Spleen (tissue), 7 donors: ENCODE results near the gene EIPR1.

ENCODE experiments used
- POLR2A ChIP-seq, 3 donors: fragments of 450-650 bp; IDR thresholded peaks; one replicate each; pipeline ENCODE4 v1.5.1; 2017; ENCODE audit warnings: antibody characterized with exemption in 3 of 3, mild to moderate bottlenecking in 1 of 3
- POLR2AphosphoS5 ChIP-seq, 3 donors: sonication (generic); formaldehyde crosslinking; IDR thresholded peaks; one replicate each; pipeline ENCODE4 v1.5.1; 2017; ENCODE audit warnings: antibody characterized with exemption in 3 of 3
- TF ChIP-seq, protein P1 (sequence below), 11 experiments: fragments of 200-600 bp in 7 of 11; fragments of 450-650 bp in 4 of 11; sonication (generic) in 4 of 11; IDR thresholded peaks in 8 of 11; conservative IDR thresholded peaks in 3 of 11; 1 replicate in 7 of 11; 2 replicates in 4 of 11; pipeline versions ENCODE4 v1.4.0 to v1.8.0; 2016 to 2021; ENCODE audit warnings: antibody characterized with exemption in 11 of 11, inconsistent platforms in 4 of 11, mild to moderate bottlenecking in 1 of 11
- donor health status: DM: no; HTN: no; CAD: no; lungs with moderate emphysema.
- donor health status: DM: no; HTN: no; CAD: no.
- donor health status: DM: no; HTN: no; CAD: no.

DNA sequence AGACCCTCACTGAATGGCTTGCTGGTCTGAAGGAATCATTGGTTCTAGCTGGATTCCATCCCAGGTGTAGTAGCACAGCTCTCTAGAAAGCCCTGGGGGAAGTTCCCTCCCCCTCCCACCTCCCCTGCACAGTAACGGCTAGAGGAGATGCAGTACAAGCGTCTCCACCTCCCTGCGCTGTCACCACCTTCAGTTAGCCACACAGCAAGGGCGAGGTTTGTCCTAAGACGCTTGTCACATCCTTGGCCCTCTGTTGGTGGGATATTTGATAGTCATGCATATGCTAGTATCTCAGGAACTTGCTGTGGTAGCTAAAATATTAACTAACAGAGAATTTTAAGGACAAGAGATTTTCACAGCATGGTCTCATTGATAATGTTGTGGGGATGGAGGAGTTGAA lies 21.2 kb upstream of the EIPR1 start:
- TF ChIP-seq, protein P1, sequence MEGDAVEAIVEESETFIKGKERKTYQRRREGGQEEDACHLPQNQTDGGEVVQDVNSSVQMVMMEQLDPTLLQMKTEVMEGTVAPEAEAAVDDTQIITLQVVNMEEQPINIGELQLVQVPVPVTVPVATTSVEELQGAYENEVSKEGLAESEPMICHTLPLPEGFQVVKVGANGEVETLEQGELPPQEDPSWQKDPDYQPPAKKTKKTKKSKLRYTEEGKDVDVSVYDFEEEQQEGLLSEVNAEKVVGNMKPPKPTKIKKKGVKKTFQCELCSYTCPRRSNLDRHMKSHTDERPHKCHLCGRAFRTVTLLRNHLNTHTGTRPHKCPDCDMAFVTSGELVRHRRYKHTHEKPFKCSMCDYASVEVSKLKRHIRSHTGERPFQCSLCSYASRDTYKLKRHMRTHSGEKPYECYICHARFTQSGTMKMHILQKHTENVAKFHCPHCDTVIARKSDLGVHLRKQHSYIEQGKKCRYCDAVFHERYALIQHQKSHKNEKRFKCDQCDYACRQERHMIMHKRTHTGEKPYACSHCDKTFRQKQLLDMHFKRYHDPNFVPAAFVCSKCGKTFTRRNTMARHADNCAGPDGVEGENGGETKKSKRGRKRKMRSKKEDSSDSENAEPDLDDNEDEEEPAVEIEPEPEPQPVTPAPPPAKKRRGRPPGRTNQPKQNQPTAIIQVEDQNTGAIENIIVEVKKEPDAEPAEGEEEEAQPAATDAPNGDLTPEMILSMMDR (IDR thresholded peaks at IDR 0.05 in 8 of 11, conservative IDR thresholded peaks at IDR 0.05 in 3 of 11) = no peak
- TF ChIP-seq POLR2A (IDR thresholded peaks at IDR 0.05) (no peak), POLR2AphosphoS5 (IDR thresholded peaks at IDR 0.05) (no peak)
